ENCODE data around the gene SMARCC1.

GRCh38 chr3:47663630-47664240 lies 118.0 kb downstream of the SMARCC1 start:
- TF ChIP-seq TCF7L2 (IDR thresholded peaks at IDR 0.05; ENCODE audit: low read depth, low read length) (no peak), CTCF (IDR thresholded peaks at IDR 0.05) (no peak), REST (IDR thresholded peaks at IDR 0.05; ENCODE audit: insufficient read depth in 1 of 2, low read depth in 2 of 2, low read length in 1 of 2) (no peak)

Data from Panc1 (cell line).